ENCODE data around the gene GSTT2B. TPM values are rescaled to one million over a fixed set of nuclear protein-coding genes. Genes with fewer than 3 reads are reported as not detected.

The GSTT2B gene
- total and polyA plus RNA-seq, 2 donors (not counting 1 experiment from before 2014, with no cell fraction given), result not detected

GRCh38 chr22:24007253-24008021 is 46.4 kb upstream of the GSTT2B start:
- Histone ChIP-seq H3K9me3 (ENCODE audit: control extremely low read depth in 1 of 3, control insufficient read depth in 2 of 3, insufficient read depth in 1 of 3, low read length in 2 of 3) (peaks cover 0 to 3% (median 0%) of the 10 kb centered on the region in 3 donors), H3K4me1 (ENCODE audit: control insufficient read depth in 2 of 2, insufficient read depth in 2 of 2, low read length in 2 of 2) (peaks cover 7 to 16% of the 10 kb centered on the region in 2 donors), H2AFZ (ENCODE audit: insufficient read depth, low read depth, low read length, poor library complexity, severe bottlenecking) (no peak overlapping the region), H4K20me1 (ENCODE audit: control insufficient read depth, insufficient read depth, low read length, poor library complexity, severe bottlenecking) (no peaks in the 10 kb centered on the region), H3K36me3 (replicated peaks in 1 of 2; ENCODE audit: control extremely low read depth in 1 of 2, control insufficient read depth in 1 of 2, extremely low read depth in 1 of 2, insufficient read depth in 2 of 2, low read length in 1 of 2) (no peaks in the 10 kb centered on the region), H3K27ac (ENCODE audit: low read length in 2 of 2) (no peak overlapping the region), H3K4me3 (ENCODE audit: control extremely low read depth in 1 of 5, extremely low read depth in 1 of 5, insufficient read depth in 1 of 5, low read depth in 2 of 5, low read length in 4 of 5) (no peak overlapping the region), H3K79me2 (ENCODE audit: control insufficient read depth, insufficient read depth, low read length) (peaks cover 11% of the 10 kb centered on the region), H3K27me3 (replicated peaks in 1 of 4; ENCODE audit: control extremely low read depth in 1 of 4, control insufficient read depth in 3 of 4, insufficient read depth in 4 of 4, low read length in 3 of 4) (no peaks in the 10 kb centered on the region), H3K9ac (ENCODE audit: low read length) (no peak overlapping the region), H3K4me2 (replicated peaks; ENCODE audit: low read depth, low read length, poor library complexity, severe bottlenecking) (no peak overlapping the region)
- whole genome bisulfite sequencing (ENCODE audit: insufficient coverage), result 93% methylated on average over 7 of the region's 8 CpGs
- TF ChIP-seq CTCF (IDR thresholded peaks at IDR 0.05) (no peak), EZH2 (IDR thresholded peaks at IDR 0.05; ENCODE audit: borderline replicate concordance, insufficient read depth, low read depth, low read length, poor library complexity, severe bottlenecking) (no peak)
- ATAC-seq (ENCODE audit: low read depth) (no peak), DNase-seq (no peak)
- no peak overlapping the region for H3K4me3 Mint-ChIP-seq
- H3K27ac Mint-ChIP-seq, result no peak overlapping the region
- POLR2A ChIA-PET, result no interaction called here
- peaks cover 16% of the 10 kb centered on the region for H3K4me1 Mint-ChIP-seq
- H3K9me3 Mint-ChIP-seq (ENCODE audit: insufficient read depth), result no peaks in the 10 kb centered on the region
- CTCF ChIA-PET, result no interaction called here
- intact Hi-C loops (cut with micrococcal nuclease), result no loop called here
- H3K27me3 Mint-ChIP-seq, result no peaks in the 10 kb centered on the region

- POLR2A ChIA-PET, result interaction anchor here (0.5 kb wide), 1 partner anchor 120 kb away, joined by 3 read pairs; no protein-coding TSS in a partner anchor
- no peaks in the 10 kb centered on the region for H3K36me3 ChIP-seq (replicated peaks in 1 of 2; ENCODE audit: control extremely low read depth in 1 of 2, control insufficient read depth in 1 of 2, extremely low read depth in 1 of 2, insufficient read depth in 2 of 2, low read length in 1 of 2)
- H3K4me2 ChIP-seq (replicated peaks; ENCODE audit: low read depth, low read length, poor library complexity, severe bottlenecking), result no peak overlapping the region
- H3K27ac ChIP-seq (ENCODE audit: low read length in 2 of 2), result no peak overlapping the region
- H3K9me3 ChIP-seq (ENCODE audit: control extremely low read depth in 1 of 3, control insufficient read depth in 2 of 3, insufficient read depth in 1 of 3, low read length in 2 of 3), result peaks cover 0 to 3% (median 0%) of the 10 kb centered on the region in 3 donors
- peaks cover 0 to 1% (median 0%) of the 10 kb centered on the region in 4 experiments for H3K27me3 ChIP-seq (replicated peaks in 1 of 4; ENCODE audit: control extremely low read depth in 1 of 4, control insufficient read depth in 3 of 4, insufficient read depth in 4 of 4, low read length in 3 of 4)
- H3K4me3 ChIP-seq (ENCODE audit: control extremely low read depth in 1 of 5, extremely low read depth in 1 of 5, insufficient read depth in 1 of 5, low read depth in 2 of 5, low read length in 4 of 5), result no peak overlapping the region
- DNase-seq (no peak), ATAC-seq (ENCODE audit: low read depth) (no peak)
- peaks cover 3% of the 10 kb centered on the region for H3K27me3 Mint-ChIP-seq
- H3K9me3 Mint-ChIP-seq (ENCODE audit: insufficient read depth), result no peaks in the 10 kb centered on the region
- no peak overlapping the region for H2AFZ ChIP-seq (ENCODE audit: insufficient read depth, low read depth, low read length, poor library complexity, severe bottlenecking)
- H3K27ac Mint-ChIP-seq, result no peak overlapping the region
- peaks cover 3 to 10% of the 10 kb centered on the region in 2 donors for H3K4me1 ChIP-seq (ENCODE audit: control insufficient read depth in 2 of 2, insufficient read depth in 2 of 2, low read length in 2 of 2)
- no peak for TF ChIP-seq EZH2 (IDR thresholded peaks at IDR 0.05; ENCODE audit: borderline replicate concordance, insufficient read depth, low read depth, low read length, poor library complexity, severe bottlenecking)
- no peak for TF ChIP-seq CTCF (IDR thresholded peaks at IDR 0.05)
- intact Hi-C loops (cut with micrococcal nuclease), result no loop called here
- H4K20me1 ChIP-seq (ENCODE audit: control insufficient read depth, insufficient read depth, low read length, poor library complexity, severe bottlenecking), result no peaks in the 10 kb centered on the region
- H3K9ac ChIP-seq (ENCODE audit: low read length), result no peak overlapping the region
- CTCF ChIA-PET, result no interaction called here
- H3K4me3 Mint-ChIP-seq, result no peak overlapping the region
- WGBS (ENCODE audit: insufficient coverage), result 91% methylated on average over 6 of the region's 6 CpGs
- peaks cover 8% of the 10 kb centered on the region for H3K79me2 ChIP-seq (ENCODE audit: control insufficient read depth, insufficient read depth, low read length)
- H3K4me1 Mint-ChIP-seq, result peaks cover 14% of the 10 kb centered on the region
Measured at GRCh38 chr22:24006914-24007214, 45.9 kb upstream of the GSTT2B start.

All from B cell (primary cell).